Astrocyte (in vitro differentiated cells and primary cell): ENCODE measurements around the gene XCL1.

ENCODE experiments used
- CTCF ChIP-seq: IDR thresholded peaks from 2 replicates; pipeline ENCODE4 v1.5.1; 2011; ENCODE audit warnings: low read depth, mild to moderate bottlenecking, inconsistent platforms, low read length, moderate library complexity; ENCODE audit not compliant: insufficient read depth
- EZH2 ChIP-seq: IDR thresholded peaks from 2 replicates; pipeline ENCODE4 v1.6.1; 2012; ENCODE audit warnings: mild to moderate bottlenecking, low read length, inconsistent platforms; ENCODE audit not compliant: insufficient read depth

DNA sequence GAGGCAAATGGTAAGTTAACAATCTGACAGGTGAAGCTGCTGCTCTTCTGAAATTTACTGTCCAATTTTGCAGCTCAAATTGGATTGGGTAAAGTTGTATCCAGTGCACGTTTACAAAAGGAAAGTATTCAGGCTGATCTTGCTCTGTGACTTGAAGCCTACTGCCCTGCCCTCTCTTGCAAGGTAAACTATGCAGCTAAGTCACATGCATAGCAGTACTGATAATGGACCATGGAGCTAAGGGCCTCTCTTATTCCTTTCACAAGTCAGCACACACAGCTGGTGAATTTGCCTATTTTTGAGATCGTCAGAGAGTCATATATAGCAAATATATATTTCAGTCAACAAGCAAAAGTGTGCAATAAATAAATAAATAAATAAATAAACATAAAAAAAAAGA lies 23.2 kb downstream of the XCL1 start:
- TF ChIP-seq CTCF (no peak), EZH2 (no peak)
